ENCODE data around the gene C16orf74. TPM values are rescaled to one million over a fixed set of nuclear protein-coding genes. Genes with fewer than 3 reads are reported as not detected.

Gene C16orf74
- total and polyA plus RNA-seq, 2 donors (not counting 1 experiment from before 2014, with no cell fraction given), result 73.0 to 83.3 TPM

DNA sequence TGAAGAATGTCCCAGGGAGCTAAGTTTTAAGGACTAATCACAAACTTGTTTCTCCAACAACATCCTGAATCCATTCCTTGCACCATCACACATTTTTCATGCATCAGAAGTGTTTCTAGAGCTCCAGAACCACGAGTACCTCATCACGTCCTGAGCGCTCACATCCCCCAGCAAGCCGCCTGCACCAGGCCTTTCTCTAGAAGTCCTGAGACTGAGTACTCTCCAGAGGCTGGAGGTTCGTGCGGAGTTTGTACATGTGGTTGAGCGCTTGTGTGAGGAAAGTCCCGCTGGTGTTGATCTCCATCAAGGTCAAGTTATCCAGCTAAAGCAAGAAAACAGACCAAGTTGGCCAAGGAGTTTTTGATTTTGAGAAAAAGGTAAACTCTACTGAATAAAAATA lies 72.9 kb downstream of the C16orf74 start:
- Mint-ChIP-seq H3K27ac (no peak overlapping the region), H3K27me3 (no peaks in the 10 kb centered on the region), H3K4me1 (peaks cover 18% of the 10 kb centered on the region), H3K9me3 (ENCODE audit: insufficient read depth) (no peaks in the 10 kb centered on the region), H3K4me3 (no peak overlapping the region)
- ChIA-PET CTCF (interaction anchor here (1.5 to 9.6 kb wide), 5 partner anchors 20 to 83 kb away, joined by 3 to 61 read pairs (median 7); no protein-coding TSS in a partner anchor), POLR2A (no interaction called here)
- intact Hi-C loops (cut with micrococcal nuclease), result no loop called here
- DNase-seq (no peak), ATAC-seq (ENCODE audit: low read depth) (no peak)
- H3K4me3 ChIP-seq (ENCODE audit: control extremely low read depth in 1 of 5, extremely low read depth in 1 of 5, insufficient read depth in 1 of 5, low read depth in 2 of 5, low read length in 4 of 5), result no peak overlapping the region
- H3K36me3 ChIP-seq (replicated peaks in 1 of 2; ENCODE audit: control extremely low read depth in 1 of 2, control insufficient read depth in 1 of 2, extremely low read depth in 1 of 2, insufficient read depth in 2 of 2, low read length in 1 of 2), result peaks cover 0 to 31% of the 10 kb centered on the region in 2 experiments
- H3K4me2 ChIP-seq (replicated peaks; ENCODE audit: low read depth, low read length, poor library complexity, severe bottlenecking), result no peak overlapping the region
- H3K9me3 ChIP-seq (ENCODE audit: control extremely low read depth in 1 of 3, control insufficient read depth in 2 of 3, insufficient read depth in 1 of 3, low read length in 2 of 3), result no peaks in the 10 kb centered on the region
- 100% methylated on average over 4 of the region's 8 CpGs for WGBS (ENCODE audit: insufficient coverage)
- TF ChIP-seq EZH2 (IDR thresholded peaks at IDR 0.05; ENCODE audit: borderline replicate concordance, insufficient read depth, low read depth, low read length, poor library complexity, severe bottlenecking), result no peak
- TF ChIP-seq, protein P1, sequence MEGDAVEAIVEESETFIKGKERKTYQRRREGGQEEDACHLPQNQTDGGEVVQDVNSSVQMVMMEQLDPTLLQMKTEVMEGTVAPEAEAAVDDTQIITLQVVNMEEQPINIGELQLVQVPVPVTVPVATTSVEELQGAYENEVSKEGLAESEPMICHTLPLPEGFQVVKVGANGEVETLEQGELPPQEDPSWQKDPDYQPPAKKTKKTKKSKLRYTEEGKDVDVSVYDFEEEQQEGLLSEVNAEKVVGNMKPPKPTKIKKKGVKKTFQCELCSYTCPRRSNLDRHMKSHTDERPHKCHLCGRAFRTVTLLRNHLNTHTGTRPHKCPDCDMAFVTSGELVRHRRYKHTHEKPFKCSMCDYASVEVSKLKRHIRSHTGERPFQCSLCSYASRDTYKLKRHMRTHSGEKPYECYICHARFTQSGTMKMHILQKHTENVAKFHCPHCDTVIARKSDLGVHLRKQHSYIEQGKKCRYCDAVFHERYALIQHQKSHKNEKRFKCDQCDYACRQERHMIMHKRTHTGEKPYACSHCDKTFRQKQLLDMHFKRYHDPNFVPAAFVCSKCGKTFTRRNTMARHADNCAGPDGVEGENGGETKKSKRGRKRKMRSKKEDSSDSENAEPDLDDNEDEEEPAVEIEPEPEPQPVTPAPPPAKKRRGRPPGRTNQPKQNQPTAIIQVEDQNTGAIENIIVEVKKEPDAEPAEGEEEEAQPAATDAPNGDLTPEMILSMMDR (IDR thresholded peaks at IDR 0.05), result no peak
- H3K27ac ChIP-seq (ENCODE audit: low read length in 2 of 2), result no peak overlapping the region
- no peaks in the 10 kb centered on the region for H4K20me1 ChIP-seq (ENCODE audit: control insufficient read depth, insufficient read depth, low read length, poor library complexity, severe bottlenecking)
- H3K79me2 ChIP-seq (ENCODE audit: control insufficient read depth, insufficient read depth, low read length), result peaks cover 6% of the 10 kb centered on the region
- H2AFZ ChIP-seq (ENCODE audit: insufficient read depth, low read depth, low read length, poor library complexity, severe bottlenecking), result no peak overlapping the region
- peaks cover 11 to 14% of the 10 kb centered on the region in 2 donors for H3K4me1 ChIP-seq (ENCODE audit: control insufficient read depth in 2 of 2, insufficient read depth in 2 of 2, low read length in 2 of 2)
- no peak overlapping the region for H3K9ac ChIP-seq (ENCODE audit: low read length)
- H3K27me3 ChIP-seq (replicated peaks in 1 of 4; ENCODE audit: control extremely low read depth in 1 of 4, control insufficient read depth in 3 of 4, insufficient read depth in 4 of 4, low read length in 3 of 4), result no peaks in the 10 kb centered on the region

GRCh38 chr16:85677383-85677967 lies 73.4 kb downstream of the C16orf74 start:
- H3K27ac ChIP-seq (ENCODE audit: low read length in 2 of 2), result no peak overlapping the region
- H3K9ac ChIP-seq (ENCODE audit: low read length), result no peak overlapping the region
- DNase-seq, result no peak
- no peak for TF ChIP-seq EZH2 (IDR thresholded peaks at IDR 0.05; ENCODE audit: borderline replicate concordance, insufficient read depth, low read depth, low read length, poor library complexity, severe bottlenecking)
- TF ChIP-seq, protein P1 (IDR thresholded peaks at IDR 0.05), result no peak
- ATAC-seq (ENCODE audit: low read depth), result no peak
- no peak overlapping the region for H3K4me3 ChIP-seq (ENCODE audit: control extremely low read depth in 1 of 5, extremely low read depth in 1 of 5, insufficient read depth in 1 of 5, low read depth in 2 of 5, low read length in 4 of 5)
- H3K9me3 Mint-ChIP-seq (ENCODE audit: insufficient read depth), result no peaks in the 10 kb centered on the region
- H4K20me1 ChIP-seq (ENCODE audit: control insufficient read depth, insufficient read depth, low read length, poor library complexity, severe bottlenecking), result no peaks in the 10 kb centered on the region
- H3K4me1 ChIP-seq (ENCODE audit: control insufficient read depth in 2 of 2, insufficient read depth in 2 of 2, low read length in 2 of 2), result peaks cover 11 to 14% of the 10 kb centered on the region in 2 donors
- no peak overlapping the region for H3K4me2 ChIP-seq (replicated peaks; ENCODE audit: low read depth, low read length, poor library complexity, severe bottlenecking)
- H3K4me1 Mint-ChIP-seq, result peaks cover 18% of the 10 kb centered on the region
- no peaks in the 10 kb centered on the region for H3K27me3 ChIP-seq (replicated peaks in 1 of 4; ENCODE audit: control extremely low read depth in 1 of 4, control insufficient read depth in 3 of 4, insufficient read depth in 4 of 4, low read length in 3 of 4)
- H3K4me3 Mint-ChIP-seq, result no peak overlapping the region
- no peak overlapping the region for H2AFZ ChIP-seq (ENCODE audit: insufficient read depth, low read depth, low read length, poor library complexity, severe bottlenecking)
- peaks cover under 1% of the 10 kb centered on the region for H3K79me2 ChIP-seq (ENCODE audit: control insufficient read depth, insufficient read depth, low read length)
- H3K27ac Mint-ChIP-seq, result no peak overlapping the region
- no peaks in the 10 kb centered on the region for H3K27me3 Mint-ChIP-seq
- 96% methylated on average over 6 of the region's 6 CpGs for WGBS (ENCODE audit: insufficient coverage)
- ChIA-PET POLR2A (no interaction called here), CTCF (interaction anchor here (1.6 to 9.6 kb wide), 4 partner anchors 20 to 83 kb away, joined by 3 to 61 read pairs (median 30); no protein-coding TSS in a partner anchor)
- H3K9me3 ChIP-seq (ENCODE audit: control extremely low read depth in 1 of 3, control insufficient read depth in 2 of 3, insufficient read depth in 1 of 3, low read length in 2 of 3), result no peaks in the 10 kb centered on the region
- intact Hi-C loops (cut with micrococcal nuclease), result no loop called here
- peaks cover 0 to 36% of the 10 kb centered on the region in 2 experiments for H3K36me3 ChIP-seq (replicated peaks in 1 of 2; ENCODE audit: control extremely low read depth in 1 of 2, control insufficient read depth in 1 of 2, extremely low read depth in 1 of 2, insufficient read depth in 2 of 2, low read length in 1 of 2)

Measured in B cell (primary cell).